GM12891 (cell line): ENCODE measurements around the gene NAXD.

Experiments used
- POLR2A ChIP-seq: IDR thresholded peaks from 2 replicates; pipeline ENCODE4 v1.6.1; 2011; ENCODE audit warnings: low read depth, low read length, control low read depth
- POLR2AphosphoS5 ChIP-seq: IDR thresholded peaks from 2 replicates; pipeline ENCODE4 v1.6.1; 2011; ENCODE audit warnings: low read depth, low read length, control low read depth
- SPI1 ChIP-seq: IDR thresholded peaks from 2 replicates; pipeline ENCODE4 v1.6.1; 2011; ENCODE audit warnings: low read depth, low read length, control low read depth
- TAF1 ChIP-seq: IDR thresholded peaks from 2 replicates; pipeline ENCODE4 v1.6.1; 2011; ENCODE audit warnings: low read depth, low read length, control low read depth

DNA sequence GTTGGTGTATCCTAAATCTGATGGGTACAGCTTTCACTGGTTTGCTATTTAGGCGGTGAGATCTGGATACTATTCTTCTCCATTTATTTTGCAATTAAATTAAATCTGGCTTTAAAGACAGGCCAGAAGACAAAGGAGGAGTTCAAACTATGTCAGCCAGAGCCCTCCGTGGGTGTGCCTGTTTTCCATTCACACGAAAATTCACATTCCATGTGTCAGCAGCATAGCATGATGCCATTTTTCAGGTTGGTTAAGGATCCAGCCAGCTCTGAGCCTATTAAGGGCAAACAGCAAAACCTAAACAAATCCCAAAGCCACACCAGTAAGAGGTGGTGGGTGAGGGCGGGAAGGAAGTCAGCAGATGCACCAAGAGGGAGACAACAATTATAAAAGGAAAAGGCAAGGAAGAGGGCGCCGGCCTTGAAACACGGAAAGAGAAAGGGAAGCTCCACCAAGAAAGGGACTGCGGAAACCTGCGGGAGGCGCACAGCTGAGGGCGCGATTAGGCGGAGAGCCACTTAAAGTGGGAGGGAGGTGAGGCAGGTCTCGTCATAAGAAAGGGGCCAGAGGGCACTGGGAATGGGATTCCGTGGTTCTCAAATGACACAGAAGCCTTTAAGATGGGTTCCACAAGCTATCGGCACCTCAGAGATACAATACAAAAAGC, 47.6 kb downstream of the NAXD start:
- TF ChIP-seq POLR2AphosphoS5 (no peak), POLR2A (no peak), TAF1 (no peak), SPI1 (no peak)
